ENCODE measurements around the gene MPST. TPM values are rescaled to one million over a fixed set of nuclear protein-coding genes. Genes with fewer than 3 reads are reported as not detected.

The MPST gene
- polyA plus RNA-seq, 1 donor from 2014 or later, result 56.0 TPM

DNA sequence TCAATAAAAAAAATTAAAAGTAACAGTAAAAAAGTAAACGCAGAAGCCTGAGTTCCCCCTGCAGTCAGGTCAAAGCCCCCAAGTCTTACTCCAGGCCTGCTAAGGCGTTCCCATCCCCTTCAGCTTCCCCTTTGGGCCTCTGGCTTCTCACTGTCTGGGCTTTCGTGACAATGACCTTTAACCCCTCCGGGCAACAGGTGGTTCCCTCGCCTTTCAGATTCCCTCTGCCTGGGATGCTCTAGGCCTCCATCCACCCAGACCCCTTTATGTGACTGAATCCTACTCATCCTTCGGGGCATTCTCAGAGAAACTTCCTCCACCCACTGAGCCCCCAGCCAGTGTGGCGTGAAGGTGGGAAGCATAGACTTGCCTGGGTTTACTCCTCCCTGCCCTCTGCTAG lies 8.0 kb downstream of the MPST start:
- Histone ChIP-seq H3K4me3 (ENCODE audit: low read length) (no peak overlapping the region), H3K27ac (ENCODE audit: low read length) (no peak overlapping the region), H3K4me2 (ENCODE audit: low read length) (no peak overlapping the region), H3K36me3 (ENCODE audit: insufficient read depth, low read length) (no peaks in the 10 kb centered on the region), H3K27me3 (ENCODE audit: insufficient read depth, low read depth, low read length) (no peaks in the 10 kb centered on the region), H3K9me2 (ENCODE audit: insufficient read depth, low read length) (no peaks in the 10 kb centered on the region), H3K79me2 (replicated peaks; ENCODE audit: insufficient read depth, low read length) (no peaks in the 10 kb centered on the region), H3K9me3 (ENCODE audit: low read length) (no peaks in the 10 kb centered on the region), H4K20me1 (ENCODE audit: insufficient read depth) (no peaks in the 10 kb centered on the region), H3F3A (ENCODE audit: insufficient read depth, low read length, poor library complexity, severe bottlenecking) (no peaks in the 10 kb centered on the region), H2AFZ (ENCODE audit: low read depth, low read length) (no peak overlapping the region), H3K9ac (ENCODE audit: low read length) (no peak overlapping the region)
- TF ChIP-seq EP300 (conservative IDR thresholded peaks at IDR 0.05; ENCODE audit: poor library complexity, severe bottlenecking) (no peak), SMC3 (conservative IDR thresholded peaks at IDR 0.05; ENCODE audit: poor library complexity) (no peak)

DNA sequence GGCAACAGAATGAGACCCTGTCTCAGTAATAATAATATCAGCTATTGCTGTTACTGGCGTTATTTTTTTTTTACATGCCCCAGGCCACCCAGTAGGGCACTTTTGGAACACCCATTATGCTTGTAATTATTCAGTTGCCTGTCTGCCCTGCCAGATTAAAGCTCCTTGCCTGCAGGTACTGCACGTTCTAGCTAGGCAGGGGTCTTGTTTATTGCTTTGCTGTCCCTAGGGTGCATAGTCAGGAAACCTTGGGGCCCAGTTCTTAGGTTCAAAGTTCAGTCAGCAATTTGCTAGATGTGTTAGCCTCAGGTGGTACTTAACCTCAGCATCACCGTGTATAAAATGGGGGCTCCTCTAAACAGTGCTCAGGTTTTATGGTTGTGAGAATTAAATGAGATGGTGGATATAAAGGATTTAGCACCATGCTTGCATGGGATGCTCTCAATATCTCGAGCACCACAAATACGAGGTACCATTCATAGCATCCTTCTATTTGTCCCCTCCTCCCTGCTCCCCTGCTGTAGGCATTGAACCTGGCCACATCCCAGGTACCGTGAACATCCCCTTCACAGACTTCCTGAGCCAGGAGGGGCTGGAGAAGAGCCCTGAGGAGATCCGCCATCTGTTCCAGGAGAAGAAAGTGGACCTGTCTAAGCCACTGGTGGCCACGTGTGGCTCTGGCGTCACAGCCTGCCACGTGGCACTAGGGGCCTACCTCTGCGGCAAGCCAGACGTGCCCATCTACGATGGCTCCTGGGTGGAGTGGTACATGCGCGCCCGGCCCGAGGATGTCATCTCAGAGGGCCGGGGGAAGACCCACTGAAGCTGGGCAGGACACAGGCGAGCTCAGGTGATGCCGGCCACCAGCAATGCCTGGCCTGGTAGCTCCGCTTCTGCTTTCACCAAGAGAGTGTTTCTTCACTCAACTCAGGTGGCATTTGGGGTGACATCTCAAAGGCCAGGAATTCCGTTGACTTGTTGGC lies 9.4 kb downstream of the MPST start:
- H3K27me3 ChIP-seq (ENCODE audit: insufficient read depth, low read depth, low read length), result no peaks in the 10 kb centered on the region
- H3K36me3 ChIP-seq (ENCODE audit: insufficient read depth, low read length), result no peaks in the 10 kb centered on the region
- no peak overlapping the region for H3K4me3 ChIP-seq (ENCODE audit: low read length)
- H3K79me2 ChIP-seq (replicated peaks; ENCODE audit: insufficient read depth, low read length), result no peaks in the 10 kb centered on the region
- H3K9me3 ChIP-seq (ENCODE audit: low read length), result no peaks in the 10 kb centered on the region
- no peak overlapping the region for H2AFZ ChIP-seq (ENCODE audit: low read depth, low read length)
- H3F3A ChIP-seq (ENCODE audit: insufficient read depth, low read length, poor library complexity, severe bottlenecking), result no peaks in the 10 kb centered on the region
- TF ChIP-seq, protein P1, sequence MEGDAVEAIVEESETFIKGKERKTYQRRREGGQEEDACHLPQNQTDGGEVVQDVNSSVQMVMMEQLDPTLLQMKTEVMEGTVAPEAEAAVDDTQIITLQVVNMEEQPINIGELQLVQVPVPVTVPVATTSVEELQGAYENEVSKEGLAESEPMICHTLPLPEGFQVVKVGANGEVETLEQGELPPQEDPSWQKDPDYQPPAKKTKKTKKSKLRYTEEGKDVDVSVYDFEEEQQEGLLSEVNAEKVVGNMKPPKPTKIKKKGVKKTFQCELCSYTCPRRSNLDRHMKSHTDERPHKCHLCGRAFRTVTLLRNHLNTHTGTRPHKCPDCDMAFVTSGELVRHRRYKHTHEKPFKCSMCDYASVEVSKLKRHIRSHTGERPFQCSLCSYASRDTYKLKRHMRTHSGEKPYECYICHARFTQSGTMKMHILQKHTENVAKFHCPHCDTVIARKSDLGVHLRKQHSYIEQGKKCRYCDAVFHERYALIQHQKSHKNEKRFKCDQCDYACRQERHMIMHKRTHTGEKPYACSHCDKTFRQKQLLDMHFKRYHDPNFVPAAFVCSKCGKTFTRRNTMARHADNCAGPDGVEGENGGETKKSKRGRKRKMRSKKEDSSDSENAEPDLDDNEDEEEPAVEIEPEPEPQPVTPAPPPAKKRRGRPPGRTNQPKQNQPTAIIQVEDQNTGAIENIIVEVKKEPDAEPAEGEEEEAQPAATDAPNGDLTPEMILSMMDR (IDR thresholded peaks at IDR 0.05; ENCODE audit: poor library complexity, severe bottlenecking), result no peak
- TF ChIP-seq EZH2 (IDR thresholded peaks at IDR 0.05; ENCODE audit: borderline replicate concordance, insufficient read depth, low read length, poor library complexity, severe bottlenecking) (no peak), TAF1 (IDR thresholded peaks at IDR 0.05; ENCODE audit: low read depth) (no peak), RAD21 (conservative IDR thresholded peaks at IDR 0.05) (no peak), EP300 (conservative IDR thresholded peaks at IDR 0.05; ENCODE audit: poor library complexity, severe bottlenecking) (no peak), POLR2AphosphoS5 (IDR thresholded peaks at IDR 0.05) (no peak)
- TF ChIP-seq, protein P2, sequence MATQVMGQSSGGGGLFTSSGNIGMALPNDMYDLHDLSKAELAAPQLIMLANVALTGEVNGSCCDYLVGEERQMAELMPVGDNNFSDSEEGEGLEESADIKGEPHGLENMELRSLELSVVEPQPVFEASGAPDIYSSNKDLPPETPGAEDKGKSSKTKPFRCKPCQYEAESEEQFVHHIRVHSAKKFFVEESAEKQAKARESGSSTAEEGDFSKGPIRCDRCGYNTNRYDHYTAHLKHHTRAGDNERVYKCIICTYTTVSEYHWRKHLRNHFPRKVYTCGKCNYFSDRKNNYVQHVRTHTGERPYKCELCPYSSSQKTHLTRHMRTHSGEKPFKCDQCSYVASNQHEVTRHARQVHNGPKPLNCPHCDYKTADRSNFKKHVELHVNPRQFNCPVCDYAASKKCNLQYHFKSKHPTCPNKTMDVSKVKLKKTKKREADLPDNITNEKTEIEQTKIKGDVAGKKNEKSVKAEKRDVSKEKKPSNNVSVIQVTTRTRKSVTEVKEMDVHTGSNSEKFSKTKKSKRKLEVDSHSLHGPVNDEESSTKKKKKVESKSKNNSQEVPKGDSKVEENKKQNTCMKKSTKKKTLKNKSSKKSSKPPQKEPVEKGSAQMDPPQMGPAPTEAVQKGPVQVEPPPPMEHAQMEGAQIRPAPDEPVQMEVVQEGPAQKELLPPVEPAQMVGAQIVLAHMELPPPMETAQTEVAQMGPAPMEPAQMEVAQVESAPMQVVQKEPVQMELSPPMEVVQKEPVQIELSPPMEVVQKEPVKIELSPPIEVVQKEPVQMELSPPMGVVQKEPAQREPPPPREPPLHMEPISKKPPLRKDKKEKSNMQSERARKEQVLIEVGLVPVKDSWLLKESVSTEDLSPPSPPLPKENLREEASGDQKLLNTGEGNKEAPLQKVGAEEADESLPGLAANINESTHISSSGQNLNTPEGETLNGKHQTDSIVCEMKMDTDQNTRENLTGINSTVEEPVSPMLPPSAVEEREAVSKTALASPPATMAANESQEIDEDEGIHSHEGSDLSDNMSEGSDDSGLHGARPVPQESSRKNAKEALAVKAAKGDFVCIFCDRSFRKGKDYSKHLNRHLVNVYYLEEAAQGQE (IDR thresholded peaks at IDR 0.05; ENCODE audit: borderline replicate concordance), result no peak
- H3K27ac ChIP-seq (ENCODE audit: low read length), result no peak overlapping the region
- H3K9me2 ChIP-seq (ENCODE audit: insufficient read depth, low read length), result no peaks in the 10 kb centered on the region
- no peak overlapping the region for H3K9ac ChIP-seq (ENCODE audit: low read length)
- no peaks in the 10 kb centered on the region for H4K20me1 ChIP-seq (ENCODE audit: insufficient read depth)
- H3K4me2 ChIP-seq (ENCODE audit: low read length), result no peak overlapping the region
